GM21360 (cell line): ENCODE measurements around the gene PPP6R3.

Experiments used
- ATAC-seq: cut with Tn5 transposase; IDR thresholded peaks from one replicate; pipeline ENCODE4 v1.9.1; 2021; ENCODE audit warnings: mild to moderate bottlenecking, moderate library complexity; ENCODE audit not compliant: unreplicated experiment

PPP6R3 gene

DNA sequence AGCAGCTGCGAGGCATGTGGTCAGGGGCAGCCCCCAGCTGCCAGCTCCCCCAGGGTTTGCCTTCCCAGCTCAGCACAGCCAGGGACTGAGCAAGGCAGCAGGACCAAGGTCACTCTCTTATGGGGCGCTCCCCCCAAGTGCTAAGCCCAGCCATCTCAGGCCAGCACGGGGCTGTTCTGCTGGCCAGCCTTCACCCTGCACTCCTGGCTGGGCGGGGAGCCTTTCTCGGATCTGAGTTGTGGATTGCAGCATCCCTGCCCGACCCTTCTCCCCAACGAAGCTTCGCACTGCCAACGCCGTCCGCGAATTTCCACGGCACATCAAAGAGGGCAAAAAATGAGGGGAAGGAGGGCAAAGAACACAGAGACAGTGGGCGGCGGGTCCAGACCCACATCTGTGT lies 181.3 kb downstream of the PPP6R3 start:
- ATAC-seq, result no peak

DNA sequence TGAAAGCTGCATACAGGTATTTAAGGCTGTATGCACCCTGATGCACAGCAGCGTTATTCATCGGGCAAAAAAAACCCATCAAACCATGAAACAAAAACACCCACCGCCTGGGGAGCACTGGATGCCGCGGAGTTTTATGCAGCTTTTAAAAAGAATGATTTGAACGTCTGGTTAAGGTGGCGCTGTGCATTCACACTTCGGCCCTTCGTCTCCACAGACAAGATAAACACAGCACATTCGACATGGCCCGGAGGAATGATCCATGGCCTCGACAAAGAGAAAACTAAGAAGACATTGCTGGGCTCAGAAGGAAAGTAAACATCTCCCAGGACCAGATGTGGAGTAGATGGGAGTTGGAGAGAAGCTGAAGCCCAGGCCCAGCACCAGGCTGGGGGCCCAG lies 183.0 kb downstream of the PPP6R3 start:
- no peak for ATAC-seq

DNA sequence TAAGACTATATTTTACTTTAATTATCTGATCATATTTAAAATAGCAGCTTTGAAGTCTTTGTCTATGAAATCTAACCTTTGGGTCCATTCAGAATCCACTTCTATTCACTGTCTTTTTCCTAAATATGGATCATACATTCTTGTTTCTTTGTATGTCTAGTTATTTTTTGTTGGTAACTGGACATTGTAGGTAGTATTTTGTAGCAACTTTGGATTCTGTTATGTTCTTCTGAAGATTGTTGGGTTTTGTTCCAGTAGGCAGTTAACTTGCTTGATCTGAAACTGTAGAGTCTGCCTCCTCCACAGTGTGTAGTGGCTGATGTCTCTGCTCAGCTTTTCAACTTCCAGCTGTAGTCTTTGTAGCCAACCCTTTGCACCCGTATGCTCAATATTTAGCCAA lies 186.3 kb downstream of the PPP6R3 start:
- ATAC-seq, result no peak

DNA sequence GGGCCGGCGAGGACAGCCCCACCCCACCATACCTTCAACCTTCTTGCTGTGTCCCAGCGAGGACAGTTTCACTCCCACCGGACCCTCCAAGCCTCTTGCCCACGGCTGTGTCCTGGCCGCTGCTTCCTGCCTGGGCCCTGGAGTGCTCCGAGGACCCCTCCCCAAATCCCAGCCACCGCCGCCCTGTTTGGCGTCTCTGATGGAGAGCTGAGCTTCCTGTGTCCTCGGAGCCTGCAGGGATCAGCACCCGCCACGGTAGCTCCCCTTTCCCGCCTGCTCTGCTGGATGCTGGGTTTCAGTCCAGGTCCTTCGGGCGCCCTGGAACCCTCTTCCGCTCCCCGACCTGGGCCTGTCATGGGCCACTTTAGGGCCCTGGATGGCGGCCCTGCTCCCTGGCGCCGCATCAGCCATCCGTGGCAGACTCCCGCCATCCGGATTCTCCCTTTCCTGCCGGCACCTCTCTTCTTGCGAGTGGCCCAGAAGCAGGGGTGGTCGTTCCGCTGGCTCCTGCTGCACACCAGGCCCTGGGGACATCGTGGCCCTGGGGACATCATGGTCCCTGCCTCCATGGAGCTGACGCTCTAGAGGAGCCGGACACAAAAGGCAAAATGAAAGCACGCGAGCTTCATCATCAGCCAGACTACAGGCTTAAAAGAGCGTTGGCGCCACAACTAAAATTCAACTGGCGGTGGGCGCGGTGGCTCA lies 189.5 kb downstream of the PPP6R3 start:
- ATAC-seq, result no peak

DNA sequence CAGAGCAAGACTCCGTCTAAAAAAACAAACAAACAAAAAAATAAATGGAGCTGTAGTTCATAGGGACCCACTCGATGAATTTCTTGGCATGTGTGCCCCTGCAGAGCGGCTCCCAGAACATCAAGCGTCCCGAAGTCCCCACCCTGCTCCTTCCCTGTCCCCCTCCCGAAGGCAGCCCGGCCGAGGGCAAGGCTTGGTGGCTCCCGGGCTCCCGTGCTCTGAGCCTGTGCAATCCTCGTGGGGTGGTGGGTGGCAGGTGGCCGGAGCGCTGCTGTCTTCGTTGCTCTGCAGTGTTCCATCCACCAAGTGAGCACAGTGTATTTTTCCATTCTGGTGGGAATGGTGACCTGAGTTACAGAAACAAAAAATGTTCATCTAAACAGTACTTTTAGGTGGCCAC lies 190.2 kb downstream of the PPP6R3 start:
- ATAC-seq, result no peak

DNA sequence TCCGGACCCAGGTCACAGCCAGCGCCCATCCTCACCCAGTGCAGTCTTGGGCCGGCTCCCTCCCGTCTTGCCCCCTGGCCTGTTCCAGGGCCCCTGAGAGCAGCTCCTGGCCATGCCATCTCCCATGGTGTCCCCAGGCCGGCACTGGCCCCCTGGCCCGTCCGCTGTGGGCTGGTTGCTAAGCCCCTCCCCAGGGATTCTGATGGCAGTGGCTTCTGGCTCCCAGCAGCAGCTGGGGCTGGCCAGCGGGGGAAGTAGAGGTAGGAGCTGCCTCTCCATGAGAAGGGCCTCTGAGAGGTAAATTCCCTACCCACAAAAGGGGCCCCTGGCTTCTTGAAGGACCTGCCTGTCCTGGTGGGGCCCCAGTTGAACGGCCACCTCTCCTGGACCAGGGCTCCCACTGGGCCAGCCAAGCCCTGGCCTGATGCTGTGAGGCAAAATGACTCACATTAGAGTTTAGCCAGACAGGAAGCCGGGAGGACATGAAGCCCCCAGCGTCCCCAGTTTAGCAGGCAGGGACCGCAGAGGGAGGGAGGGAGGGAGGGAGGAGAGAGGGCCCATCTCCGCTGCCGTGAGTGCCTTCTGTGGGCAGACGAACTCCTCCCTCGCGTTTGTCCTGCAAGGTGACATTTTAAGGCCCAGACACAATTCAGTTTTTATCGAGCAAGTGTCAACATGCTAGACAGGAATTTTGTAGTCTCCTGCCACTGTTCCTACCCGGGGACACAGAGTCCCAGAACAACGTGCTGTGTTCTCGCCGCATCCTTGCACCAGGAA lies 190.8 kb downstream of the PPP6R3 start:
- no peak for ATAC-seq

DNA sequence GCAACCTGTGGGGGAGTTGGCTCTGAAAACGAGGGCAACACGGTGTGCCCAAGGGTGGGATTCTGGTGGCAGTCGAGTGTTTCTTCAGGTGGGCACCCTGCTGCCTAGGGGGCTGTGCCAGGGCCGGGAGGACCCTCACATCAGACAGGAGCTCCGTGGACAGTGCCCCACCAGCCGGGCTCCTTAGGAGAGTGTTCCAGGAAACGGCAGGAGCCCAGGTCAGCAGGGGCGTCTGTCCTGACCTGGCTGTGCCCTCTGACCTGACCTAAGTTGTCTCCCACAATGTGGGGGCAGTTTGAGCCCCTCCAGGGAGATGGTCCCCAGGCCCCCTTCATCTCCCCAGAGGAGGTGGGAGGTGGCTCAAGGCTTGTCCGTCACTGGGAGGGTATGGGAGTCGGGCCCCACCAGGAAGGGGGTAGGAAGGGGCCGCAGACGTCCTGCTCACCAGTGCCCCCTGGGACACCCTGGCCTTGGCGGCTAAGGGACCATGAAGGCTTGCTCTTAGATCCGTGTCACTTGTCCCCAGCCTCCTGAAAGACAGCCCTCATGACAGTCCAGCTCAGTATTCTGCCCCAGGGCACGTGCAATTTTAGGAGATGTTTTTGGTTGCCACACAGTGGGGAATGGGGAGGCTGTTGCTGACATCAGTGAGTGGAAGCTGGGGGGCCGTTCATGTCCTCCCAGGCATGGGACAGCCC lies 191.6 kb downstream of the PPP6R3 start:
- no peak for ATAC-seq

DNA sequence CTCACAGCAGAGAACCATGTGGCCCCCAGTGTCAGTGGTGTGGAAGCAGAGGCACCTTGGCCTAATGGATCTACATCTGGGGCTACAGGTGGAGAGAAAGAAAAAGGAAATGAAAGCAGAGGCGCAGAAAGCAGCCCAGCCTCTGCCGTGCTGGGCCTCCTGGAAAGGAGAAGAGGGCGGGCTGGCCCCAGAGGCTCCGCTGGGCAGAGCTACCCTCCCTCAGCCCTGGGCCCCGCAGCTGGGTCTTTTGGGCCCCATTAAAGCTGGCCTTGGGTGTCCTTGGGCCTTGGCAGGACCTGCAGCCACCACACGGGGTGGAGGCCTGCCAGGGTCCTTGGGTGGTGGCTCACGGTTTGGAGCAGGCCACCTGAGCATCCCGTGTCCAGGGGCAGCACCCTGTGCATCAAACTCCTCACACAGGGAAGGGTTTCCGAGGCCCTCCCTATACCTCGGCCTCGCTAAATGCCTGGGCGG lies 192.2 kb downstream of the PPP6R3 start:
- no peak for ATAC-seq

DNA sequence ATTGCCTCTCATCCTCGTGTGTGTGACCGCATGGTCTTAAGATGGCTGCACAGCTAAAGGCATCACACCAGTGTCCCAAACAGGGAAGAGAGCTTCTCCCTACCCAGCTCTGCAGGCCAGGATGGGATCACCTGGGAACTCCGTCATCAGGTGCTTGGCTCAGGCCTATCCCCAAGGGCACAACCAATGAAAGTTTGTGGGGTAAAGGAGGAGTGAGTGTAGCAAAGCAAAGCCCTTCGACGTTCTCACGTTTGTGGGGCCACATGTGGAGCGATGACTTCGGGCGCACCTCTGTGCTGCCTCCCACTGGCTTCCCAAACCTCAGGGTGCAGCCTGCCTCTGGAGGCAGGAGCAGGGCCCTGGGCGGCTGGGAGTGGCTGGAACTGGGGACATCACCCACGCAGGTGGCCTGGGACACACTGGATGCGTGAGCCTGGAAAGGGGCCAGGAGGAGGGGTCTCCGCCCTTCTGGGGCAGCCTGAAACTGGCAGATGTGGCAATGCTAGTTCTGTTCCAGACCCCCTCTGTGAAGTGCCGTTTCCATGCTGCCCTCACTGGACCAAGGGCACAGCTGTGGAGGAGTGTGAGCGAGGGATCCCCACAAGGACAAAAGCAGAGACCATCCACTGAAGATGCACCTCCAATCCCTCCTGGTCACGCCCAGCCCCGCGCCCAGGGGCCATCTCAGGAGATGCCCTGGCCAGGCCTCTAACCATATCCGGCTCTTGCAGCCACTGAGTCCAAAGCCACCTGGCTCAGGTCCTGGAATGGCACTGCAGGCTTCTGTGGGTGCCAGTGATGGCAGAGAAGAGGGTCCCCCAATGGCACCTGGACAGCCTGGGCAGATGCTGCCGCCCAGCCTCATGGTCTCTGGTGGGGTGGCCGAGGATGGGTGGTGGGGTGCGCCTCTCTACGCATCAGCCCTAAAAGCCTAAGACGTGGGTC lies 193.2 kb downstream of the PPP6R3 start:
- ATAC-seq, result no peak

DNA sequence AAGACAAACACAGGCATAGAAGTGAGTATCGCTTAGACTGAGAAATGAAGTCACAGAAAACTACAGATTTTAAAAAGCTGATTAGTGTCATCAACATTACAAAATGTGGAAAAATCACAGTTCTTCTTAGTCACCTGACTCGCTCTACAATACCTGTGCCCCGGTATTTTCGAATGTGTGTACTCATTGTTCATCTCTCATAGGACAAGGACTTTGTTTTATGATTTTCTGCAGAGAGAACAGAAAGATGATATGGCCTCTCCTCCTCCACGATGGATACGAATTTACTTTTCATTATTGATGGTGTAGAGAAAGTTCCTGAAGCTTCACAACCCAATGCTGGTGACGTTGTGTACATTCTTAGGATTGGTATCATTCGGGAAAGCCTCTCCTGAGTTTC lies 194.4 kb downstream of the PPP6R3 start:
- ATAC-seq, result no peak

DNA sequence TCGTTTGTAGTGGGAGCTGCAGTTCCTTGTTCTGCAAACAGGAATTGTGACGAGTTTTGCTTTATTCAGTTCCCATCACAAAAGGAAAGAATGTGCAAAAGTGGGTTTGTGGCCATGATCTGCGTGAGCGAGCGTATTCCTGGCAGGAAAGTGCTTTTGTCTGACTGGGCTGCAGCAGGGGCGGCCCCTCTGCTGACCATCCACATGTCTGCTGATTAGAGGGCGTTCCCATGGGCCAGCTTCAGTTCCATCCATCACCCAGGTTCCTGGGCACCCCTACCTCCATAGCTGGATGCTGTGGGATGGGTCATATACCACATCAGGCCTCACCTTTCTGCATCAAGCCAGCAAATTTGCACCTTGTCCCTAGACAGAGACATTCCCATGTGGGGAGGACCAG lies 194.9 kb downstream of the PPP6R3 start:
- no peak for ATAC-seq

DNA sequence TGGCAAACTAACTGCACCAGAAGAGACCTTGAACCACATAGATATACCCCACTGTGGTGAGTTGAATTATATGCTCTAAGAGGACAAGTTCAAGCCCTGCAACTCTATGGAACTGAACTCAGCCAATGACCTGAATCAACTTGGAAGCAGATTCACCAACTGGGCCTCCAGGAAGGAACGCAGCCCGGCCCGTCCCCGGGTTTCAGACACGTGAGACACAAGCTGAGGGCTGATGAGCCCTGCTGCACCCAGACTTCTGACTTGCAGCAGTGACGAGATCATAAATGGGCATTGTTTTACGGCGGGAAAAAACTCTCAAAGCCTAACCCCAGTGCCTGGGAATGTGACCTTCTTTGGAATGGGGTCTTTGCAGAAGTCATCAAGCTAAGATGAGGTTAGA lies 195.3 kb downstream of the PPP6R3 start:
- ATAC-seq, result no peak

DNA sequence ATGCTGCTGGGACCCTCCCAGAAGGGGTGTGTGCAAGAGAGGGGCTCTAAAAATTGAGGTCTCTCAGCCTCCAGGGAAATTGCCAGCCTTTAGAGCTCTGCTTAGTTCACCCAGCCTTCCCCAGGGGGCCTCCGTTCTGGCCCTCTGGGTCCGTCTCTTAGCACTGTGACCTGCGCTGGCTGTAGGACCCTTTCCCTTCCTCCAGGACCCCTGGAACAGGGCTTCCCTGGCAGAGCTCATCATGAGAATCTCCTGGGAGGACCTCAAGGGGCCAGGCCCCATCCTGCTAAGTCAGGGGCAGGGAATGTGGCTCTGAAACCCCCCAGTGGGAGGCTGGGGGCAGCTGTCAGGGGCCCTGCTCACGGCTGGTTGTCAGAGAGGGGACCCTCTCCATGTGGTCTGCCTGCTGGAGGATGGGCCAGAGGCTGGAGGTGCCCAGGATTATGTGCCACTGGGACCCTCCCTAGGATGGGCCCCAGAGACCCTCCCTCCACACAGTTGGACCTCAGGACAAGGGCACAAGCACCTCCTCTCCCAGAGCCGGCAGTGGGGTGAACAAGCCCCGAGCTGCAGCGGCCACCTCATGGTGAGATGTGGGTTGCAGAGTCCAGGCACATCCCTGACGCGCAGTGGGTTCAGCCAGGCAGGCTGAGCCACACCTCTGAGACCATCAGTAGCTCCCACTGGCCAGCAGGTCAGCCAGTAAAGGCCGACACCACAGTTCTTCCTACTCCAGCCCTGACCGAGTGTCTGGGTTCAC lies 196.6 kb downstream of the PPP6R3 start:
- ATAC-seq, result no peak

DNA sequence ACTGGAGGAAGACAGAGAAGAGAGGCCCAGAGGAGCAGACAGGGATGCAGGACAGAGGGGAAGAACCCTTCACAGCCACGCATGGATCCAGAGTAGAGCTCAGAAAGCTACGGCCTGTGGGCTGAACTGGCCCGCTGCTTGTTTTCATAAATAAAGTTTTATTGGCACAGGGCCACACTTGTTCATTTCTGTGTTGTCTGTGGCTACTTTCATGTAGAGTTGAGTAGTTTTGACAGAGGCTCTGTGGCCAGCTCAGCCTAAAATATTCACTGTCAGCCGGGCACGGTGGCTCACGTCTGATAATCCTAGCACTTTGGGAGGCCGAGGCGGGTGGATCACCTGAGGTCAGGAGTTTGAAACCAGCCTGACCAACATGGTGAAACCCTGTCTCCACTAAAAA lies 197.5 kb downstream of the PPP6R3 start:
- no peak for ATAC-seq

DNA sequence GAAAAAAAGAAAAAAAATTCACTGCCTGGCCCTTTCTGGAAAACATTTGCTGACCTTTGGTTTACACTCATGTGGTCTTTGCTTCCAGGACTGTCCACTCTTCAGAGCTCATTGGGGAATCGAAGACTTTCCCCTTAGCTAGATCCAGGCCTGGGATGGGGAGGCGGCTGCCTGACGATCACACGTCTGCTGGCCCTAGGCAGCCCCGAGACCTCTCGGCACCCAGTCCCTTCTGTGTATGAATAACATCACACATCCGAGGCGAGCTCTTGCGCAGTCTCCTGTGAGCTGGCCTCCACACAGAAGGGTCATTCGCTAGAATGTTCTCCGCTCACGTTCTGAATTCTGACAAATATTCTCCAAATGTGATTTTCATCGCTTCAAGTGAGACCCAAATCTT lies 198.1 kb downstream of the PPP6R3 start:
- ATAC-seq, result no peak

DNA sequence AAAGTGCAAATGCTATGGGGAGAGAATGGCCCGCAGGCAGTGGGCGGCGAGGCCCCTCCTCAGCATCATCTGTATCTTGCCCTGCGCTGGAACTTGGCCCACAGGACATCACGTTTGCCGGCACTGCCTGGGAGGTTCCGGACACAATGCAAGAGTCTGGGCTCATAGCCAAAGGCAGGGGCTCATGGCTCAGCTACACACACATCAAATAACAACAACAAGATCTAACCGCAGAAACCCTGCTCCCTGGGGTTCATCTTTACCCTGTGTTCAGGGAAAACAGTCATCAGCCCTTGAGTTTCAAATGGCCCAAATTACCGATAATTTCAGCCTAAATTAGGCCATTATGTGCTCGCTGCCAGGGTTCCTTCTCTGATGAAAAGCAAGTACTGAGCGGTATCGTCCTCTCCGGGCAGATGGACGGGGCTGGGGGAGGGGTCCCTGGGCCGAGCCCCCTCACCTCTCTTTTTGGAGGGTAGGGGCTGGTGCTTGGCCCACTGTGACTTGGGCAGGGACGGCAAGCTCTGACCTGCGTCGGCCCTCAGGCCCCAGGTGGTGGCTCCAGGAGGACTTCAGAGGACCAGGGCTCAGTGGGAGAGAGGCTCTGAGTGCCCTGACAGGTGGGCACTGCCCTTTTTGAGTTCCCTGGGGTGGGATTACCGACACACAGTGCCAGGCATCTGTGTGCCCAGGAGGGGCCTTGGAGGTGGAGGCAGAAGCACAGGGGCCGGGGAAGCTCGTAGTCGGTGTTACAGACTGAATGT lies 198.8 kb downstream of the PPP6R3 start:
- no peak for ATAC-seq

DNA sequence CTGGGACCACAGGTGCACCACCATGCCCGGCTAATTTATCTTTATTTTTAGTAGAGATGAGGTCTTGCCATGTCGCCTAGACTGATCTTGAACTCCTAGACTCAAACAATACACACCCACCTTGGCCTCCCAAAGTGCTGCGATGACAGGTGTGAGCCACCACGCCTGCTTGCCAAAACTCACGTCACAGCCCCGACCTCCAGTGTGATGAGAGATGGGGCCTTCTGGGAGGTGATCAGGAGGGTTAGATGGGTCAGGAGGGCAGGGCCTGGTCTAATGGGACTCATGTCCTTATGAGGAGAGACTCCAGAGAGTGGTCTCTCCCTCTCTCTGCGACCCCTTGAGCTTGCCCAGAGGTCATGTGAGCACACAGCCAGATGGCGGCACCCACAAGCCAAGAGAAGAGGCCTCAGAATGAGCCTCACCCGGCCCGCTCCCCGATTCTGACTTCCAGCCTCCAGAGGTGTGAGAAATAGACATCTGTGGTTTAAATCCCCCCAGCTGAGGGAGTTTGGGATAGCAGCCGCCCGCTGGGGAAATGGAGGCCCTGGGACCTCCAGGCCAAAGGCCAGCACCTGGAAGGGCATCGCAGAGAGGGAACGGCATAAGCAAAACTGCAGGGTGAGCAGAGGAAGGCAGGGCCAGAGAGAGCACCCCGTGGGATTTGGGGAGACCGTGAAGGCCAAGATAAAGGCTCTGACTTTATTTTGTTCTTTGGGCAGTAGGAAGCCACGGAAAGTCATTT lies 199.7 kb downstream of the PPP6R3 start:
- ATAC-seq, result no peak

DNA sequence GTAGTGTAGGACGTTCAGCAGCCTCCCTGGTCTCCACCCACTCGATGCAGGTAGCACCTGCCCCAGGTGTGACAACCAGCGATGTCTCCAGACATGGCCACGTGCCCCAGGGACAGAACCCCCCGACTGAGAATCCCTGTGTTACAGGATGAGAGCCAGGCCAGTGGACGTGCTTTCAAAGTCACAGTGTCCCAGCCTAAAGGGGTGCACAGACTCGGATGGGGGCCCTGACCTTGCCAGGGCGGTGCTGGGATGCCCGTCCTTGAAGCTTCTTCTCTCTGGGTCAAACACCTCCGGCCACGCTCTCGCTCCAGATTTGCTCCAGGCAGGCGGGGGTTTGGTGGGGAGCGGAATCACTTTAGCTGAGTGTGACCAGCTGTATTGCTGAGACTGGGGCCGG lies 200.5 kb downstream of the PPP6R3 start:
- no peak for ATAC-seq
